MM.1S (cell line): ENCODE results near the gene PDCD2L.

Experiments
- CTCF ChIP-seq: fragments of 300-600 bp; sonication (generic); IDR thresholded peaks from 2 replicates; pipeline ENCODE4 v1.5.1; 2016; ENCODE audit warnings: antibody characterized with exemption, low read length, mixed read lengths
- EZH2 ChIP-seq: fragments of 300-600 bp; sonication (generic); optimal IDR thresholded peaks from 2 replicates; pipeline ENCODE3; 2017; ENCODE audit warnings: low read depth, mild to moderate bottlenecking, antibody characterized with exemption, low read length, mixed read lengths
- EZH2phosphoT487 ChIP-seq: fragments of 300-600 bp; sonication (generic); IDR thresholded peaks from 2 replicates; pipeline ENCODE4 v1.6.1; 2018; ENCODE audit warnings: antibody characterized with exemption, low read length

- TF ChIP-seq CTCF: no peak
- no peak for TF ChIP-seq EZH2phosphoT487
- no peak for TF ChIP-seq EZH2
Measured at GRCh38 chr19:34471906-34472700, 67.9 kb downstream of the PDCD2L start.
